D721Med (cell line): ENCODE data around the gene CD4.

Experiments used
- DNase-seq: peaks from one replicate; pipeline ENCODE4 v3.0.0; 2011; ENCODE audit warnings: low spot score; ENCODE audit not compliant: insufficient read length
- FAIRE-seq: peaks from 2 replicates; lab custom pipeline; 2011; peaks lifted over from hg19 to GRCh38; lab: Jason Lieb, UNC
- TF ChIP-seq, protein P1 (sequence below): IDR thresholded peaks from 2 replicates; pipeline ENCODE4 v1.5.1; 2012; ENCODE audit warnings: mild to moderate bottlenecking, control low read depth; ENCODE audit not compliant: insufficient read depth; ENCODE audit errors: missing control alignments

The CD4 gene

DNA sequence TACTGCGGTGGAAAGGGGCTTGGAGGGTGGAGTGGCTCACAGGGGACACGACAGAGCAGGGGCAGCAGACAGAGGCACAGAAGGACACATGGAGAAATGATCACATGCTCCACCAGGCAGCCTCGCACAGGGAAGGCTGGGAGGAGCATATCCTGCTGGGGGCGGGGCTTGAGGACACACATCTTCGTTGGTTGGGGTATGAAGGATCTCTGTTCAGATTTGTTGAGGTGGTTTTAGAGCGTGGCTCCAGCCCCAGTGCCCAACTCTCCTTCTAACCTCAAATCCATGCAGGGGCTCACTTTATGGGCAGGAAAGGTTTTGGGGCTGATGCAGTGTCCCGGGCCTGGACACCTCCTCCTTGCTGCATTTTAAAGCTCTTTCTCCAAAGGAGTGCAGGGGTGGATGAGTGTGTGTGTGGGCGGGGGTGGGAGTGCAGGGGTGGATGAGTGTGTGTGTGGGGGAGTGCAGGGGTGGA lies 38.1 kb downstream of the CD4 start:
- TF ChIP-seq, protein P1, sequence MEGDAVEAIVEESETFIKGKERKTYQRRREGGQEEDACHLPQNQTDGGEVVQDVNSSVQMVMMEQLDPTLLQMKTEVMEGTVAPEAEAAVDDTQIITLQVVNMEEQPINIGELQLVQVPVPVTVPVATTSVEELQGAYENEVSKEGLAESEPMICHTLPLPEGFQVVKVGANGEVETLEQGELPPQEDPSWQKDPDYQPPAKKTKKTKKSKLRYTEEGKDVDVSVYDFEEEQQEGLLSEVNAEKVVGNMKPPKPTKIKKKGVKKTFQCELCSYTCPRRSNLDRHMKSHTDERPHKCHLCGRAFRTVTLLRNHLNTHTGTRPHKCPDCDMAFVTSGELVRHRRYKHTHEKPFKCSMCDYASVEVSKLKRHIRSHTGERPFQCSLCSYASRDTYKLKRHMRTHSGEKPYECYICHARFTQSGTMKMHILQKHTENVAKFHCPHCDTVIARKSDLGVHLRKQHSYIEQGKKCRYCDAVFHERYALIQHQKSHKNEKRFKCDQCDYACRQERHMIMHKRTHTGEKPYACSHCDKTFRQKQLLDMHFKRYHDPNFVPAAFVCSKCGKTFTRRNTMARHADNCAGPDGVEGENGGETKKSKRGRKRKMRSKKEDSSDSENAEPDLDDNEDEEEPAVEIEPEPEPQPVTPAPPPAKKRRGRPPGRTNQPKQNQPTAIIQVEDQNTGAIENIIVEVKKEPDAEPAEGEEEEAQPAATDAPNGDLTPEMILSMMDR: no peak
- DNase-seq: peak; percentile 97
- FAIRE-seq: peak; percentile 11

DNA sequence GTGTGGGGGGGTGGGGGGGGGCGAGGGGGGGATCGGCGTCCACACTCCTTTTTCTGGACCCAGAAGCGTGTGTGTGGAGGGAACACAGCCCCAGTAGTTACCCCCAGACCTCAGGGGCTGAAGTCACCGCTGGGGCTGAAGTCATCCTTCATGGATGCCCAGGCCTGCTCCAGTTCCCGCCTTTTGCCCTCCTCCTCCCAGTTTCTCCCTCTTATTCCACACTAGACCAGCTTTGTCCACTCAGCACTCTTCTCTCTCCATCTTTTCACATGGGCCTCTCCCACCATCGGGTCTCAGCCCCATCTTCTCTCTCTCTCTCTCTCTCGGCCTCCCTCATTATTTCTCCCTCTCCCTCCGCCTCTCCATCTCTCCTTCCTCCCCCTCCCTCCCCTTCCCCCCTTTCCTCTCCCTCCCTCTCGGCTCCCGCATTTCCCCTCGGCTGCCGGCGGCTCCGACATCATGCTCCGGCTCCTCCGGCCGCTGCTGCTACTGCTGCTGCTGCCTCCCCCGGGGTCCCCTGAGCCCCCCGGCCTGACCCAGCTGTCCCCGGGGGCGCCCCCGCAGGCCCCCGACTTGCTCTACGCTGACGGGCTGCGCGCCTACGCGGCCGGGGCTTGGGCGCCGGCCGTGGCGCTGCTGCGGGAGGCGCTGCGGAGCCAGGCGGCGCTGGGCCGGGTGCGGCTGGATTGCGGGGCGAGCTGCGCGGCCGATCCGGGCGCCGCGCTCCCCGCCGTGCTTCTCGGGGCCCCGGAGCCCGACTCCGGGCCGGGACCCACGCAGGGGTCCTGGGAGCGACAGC lies 38.9 kb downstream of the CD4 start, which contains the start of gene P3H3:
Gene P3H3, plus strand, starts transcription at position 426 of the 799 bp plus-strand sequence. Its CDS starts 34 bp downstream, at position 460.
- TF ChIP-seq, protein P1: no peak
- FAIRE-seq (no peak), DNase-seq (no peak)

DNA sequence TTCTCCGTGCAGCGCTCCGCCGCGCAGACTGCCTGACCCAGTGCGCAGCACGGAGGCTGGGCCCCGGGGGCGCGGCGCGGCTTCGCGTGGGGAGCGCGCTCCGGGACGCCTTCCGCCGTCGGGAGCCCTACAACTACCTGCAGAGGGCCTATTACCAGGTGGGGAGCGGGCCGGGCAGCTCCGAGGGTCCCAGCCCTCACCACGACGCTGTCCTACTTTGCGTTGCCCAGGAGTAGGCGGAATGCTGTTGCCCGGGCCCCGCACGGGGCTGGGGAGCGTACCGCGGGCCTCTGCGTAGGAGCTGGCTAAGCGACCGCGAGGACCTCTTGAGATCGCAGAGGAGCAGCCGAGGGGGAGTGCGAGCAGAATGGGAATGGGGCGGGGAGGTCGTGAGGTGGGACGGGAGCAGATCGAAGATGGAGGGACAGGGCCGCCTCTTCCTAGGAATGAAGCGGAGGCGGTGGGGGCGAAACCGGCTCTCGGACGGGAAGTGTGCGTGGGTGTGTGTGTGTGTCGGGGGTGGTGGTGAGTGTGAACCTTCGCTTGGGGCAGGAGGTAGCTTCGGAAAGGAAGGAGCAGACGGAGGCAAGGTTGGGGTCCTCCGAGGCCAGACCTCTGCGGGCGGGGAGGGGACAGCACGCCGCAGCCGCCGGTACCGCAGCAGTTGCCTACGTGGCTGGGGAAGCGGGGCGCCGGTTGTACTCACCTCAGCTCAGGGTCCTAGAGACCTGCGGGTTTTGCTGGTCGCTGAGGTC lies 39.6 kb downstream of the CD4 start:
- DNase-seq (no peak), FAIRE-seq (no peak)
- TF ChIP-seq, protein P1: no peak

DNA sequence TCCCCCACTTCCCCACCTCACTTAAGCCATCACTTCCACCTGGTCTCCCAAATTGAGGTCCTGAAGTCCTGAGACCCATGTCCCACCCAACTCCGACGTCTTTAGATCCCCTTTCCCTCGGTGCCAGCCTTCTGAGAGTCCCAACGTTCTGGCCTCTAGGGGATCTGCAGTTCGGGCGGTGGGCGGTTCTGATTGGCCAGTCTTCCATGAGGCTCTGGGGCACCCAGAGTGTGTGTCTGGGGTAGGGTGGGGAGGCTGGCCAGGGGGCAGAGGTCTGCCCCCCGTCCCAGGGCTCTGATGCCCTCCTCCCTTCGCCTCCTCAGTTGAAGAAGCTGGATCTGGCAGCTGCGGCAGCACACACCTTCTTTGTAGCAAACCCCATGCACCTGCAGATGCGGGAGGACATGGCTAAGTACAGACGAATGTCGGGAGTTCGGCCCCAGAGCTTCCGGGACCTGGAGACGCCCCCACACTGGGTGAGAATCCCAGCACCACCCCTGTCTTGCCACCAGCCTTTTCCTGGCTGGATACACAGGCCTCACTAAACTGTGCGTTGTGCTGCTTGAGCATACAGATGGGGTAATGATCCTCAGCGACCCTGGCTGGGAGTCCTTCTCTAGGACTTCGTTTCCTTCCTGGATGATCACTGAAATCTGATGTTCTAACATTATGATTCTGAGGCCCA lies 40.4 kb downstream of the CD4 start:
- TF ChIP-seq, protein P1: no peak
- no peak for FAIRE-seq
- DNase-seq: no peak

DNA sequence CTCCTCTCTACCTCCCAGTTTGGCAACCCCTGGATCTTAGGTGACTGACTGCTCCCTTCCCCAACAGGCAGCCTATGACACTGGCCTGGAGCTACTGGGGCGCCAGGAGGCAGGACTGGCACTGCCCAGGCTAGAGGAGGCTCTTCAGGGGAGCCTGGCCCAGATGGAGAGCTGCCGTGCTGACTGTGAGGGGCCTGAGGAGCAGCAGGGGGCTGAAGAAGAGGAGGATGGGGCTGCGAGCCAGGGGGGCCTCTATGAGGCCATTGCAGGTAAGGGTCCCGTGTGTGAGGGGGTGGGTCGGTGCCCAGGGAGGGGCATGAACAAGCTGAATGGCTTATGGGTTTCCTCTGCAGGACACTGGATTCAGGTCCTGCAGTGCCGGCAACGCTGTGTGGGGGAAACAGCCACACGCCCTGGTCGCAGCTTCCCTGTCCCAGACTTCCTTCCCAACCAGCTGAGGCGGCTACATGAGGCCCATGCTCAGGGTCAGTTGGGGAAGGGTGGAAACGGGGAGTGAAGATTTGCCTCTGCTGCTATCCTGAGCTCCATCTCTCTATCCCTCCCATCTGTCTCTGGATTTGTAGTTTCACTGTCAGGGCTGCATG lies 41.1 kb downstream of the CD4 start:
- TF ChIP-seq, protein P1: no peak
- FAIRE-seq (no peak), DNase-seq (no peak)

DNA sequence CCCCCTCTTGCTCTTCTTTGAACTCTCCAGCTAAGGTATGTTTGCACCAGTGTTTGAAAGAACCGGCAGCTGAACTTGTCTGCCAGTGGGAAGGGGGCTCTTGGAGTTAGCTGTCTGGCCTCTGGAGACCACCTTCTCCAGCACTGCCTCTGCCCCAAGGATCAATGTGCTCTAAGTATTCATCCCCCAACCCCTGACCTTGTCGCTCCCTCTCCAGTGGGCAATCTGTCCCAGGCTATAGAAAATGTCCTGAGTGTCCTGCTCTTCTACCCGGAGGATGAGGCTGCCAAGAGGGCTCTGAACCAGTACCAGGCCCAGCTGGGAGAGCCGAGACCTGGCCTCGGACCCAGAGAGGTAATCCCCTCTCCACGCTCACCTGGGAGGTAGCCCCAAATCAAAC lies 41.7 kb downstream of the CD4 start:
- TF ChIP-seq, protein P1: no peak
- no peak for DNase-seq
- no peak for FAIRE-seq
